ENCODE data around the gene ARIH1.

DNA sequence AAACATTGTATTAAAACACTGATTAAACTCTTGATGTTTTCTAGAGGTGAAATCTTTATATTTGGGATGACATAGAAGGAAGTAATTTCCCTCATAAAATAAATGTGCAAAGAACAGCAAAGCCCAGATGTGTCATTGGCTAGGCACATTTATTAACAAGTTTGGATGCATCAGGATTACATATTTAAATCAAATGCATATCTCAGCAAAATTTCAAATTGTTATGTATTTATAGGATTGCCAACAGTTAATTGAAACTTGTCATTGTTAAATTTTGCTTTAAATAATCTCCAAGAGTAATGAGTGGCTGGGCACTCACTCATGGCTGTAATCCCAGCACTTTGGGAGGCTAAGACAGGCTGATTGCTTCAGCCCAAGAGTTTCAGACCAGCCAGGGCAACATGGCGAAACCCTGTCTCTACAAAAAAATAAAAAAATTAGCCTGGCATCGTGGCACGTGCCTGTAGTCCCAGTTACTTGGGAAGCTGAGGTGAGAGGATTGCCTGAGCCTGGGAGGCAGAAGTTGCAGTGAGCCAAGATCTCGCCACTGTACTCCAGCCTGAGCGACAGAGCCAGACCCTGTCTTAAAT is 28.2 kb downstream of the ARIH1 start:
- TF ChIP-seq, protein P1, sequence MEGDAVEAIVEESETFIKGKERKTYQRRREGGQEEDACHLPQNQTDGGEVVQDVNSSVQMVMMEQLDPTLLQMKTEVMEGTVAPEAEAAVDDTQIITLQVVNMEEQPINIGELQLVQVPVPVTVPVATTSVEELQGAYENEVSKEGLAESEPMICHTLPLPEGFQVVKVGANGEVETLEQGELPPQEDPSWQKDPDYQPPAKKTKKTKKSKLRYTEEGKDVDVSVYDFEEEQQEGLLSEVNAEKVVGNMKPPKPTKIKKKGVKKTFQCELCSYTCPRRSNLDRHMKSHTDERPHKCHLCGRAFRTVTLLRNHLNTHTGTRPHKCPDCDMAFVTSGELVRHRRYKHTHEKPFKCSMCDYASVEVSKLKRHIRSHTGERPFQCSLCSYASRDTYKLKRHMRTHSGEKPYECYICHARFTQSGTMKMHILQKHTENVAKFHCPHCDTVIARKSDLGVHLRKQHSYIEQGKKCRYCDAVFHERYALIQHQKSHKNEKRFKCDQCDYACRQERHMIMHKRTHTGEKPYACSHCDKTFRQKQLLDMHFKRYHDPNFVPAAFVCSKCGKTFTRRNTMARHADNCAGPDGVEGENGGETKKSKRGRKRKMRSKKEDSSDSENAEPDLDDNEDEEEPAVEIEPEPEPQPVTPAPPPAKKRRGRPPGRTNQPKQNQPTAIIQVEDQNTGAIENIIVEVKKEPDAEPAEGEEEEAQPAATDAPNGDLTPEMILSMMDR (conservative IDR thresholded peaks at IDR 0.05; ENCODE audit: low read depth in 2 of 2): no peak
- TF ChIP-seq POLR2AphosphoS5 (IDR thresholded peaks at IDR 0.05; ENCODE audit: low read depth) (no peak), EZH2 (IDR thresholded peaks at IDR 0.05; ENCODE audit: low read depth, unreplicated experiment) (no peak)
